ENCODE measurements around the gene MX2.
"Not testable (repeated sequence)": the region's sequence is repeated elsewhere in the genome, so short reads cannot be mapped to it uniquely, and the experiment has no call there.

The MX2 gene

GRCh38 chr21:41420998-41421397 is 59.2 kb downstream of the MX2 start:
- DNase-seq: not testable (repeated sequence)

- no peak for DNase-seq
Observed at GRCh38 chr21:41422546-41423304, 60.9 kb downstream of the MX2 start.

GRCh38 chr21:41423305-41423636 is 61.4 kb downstream of the MX2 start:
- not testable (repeated sequence) for DNase-seq

- no peak for DNase-seq
Observed at GRCh38 chr21:41425588-41425953, 63.7 kb downstream of the MX2 start.

- peak; percentile 12 for DNase-seq
Observed at GRCh38 chr21:41425954-41426675, 64.3 kb downstream of the MX2 start, which contains the start of gene MX1. TSS of gene MX1 (plus strand) at chr21:41426239. CDS start at chr21:41432071, 5,832 bp downstream.

GRCh38 chr21:41426676-41427404 is 65.0 kb downstream of the MX2 start:
- DNase-seq: no peak

GRCh38 chr21:41427556-41427955 is 65.7 kb downstream of the MX2 start:
- DNase-seq: no peak

- no peak for DNase-seq
Observed at GRCh38 chr21:41428311-41428710, 66.5 kb downstream of the MX2 start.

GRCh38 chr21:41428847-41429246 is 67.0 kb downstream of the MX2 start:
- no peak for DNase-seq

GRCh38 chr21:41429305-41429704 is 67.5 kb downstream of the MX2 start:
- DNase-seq: no peak

- DNase-seq: no peak
Observed at GRCh38 chr21:41429925-41430491, 68.2 kb downstream of the MX2 start.

GRCh38 chr21:41431788-41432548 is 70.1 kb downstream of the MX2 start:
- no peak for DNase-seq

GRCh38 chr21:41432562-41433460 is 71.0 kb downstream of the MX2 start:
- no peak for DNase-seq

- DNase-seq: no peak
Observed at GRCh38 chr21:41433566-41433965, 71.7 kb downstream of the MX2 start.

GRCh38 chr21:41435706-41436105 is 73.9 kb downstream of the MX2 start:
- no peak for DNase-seq

- DNase-seq: no peak
Observed at GRCh38 chr21:41437729-41438128, 75.9 kb downstream of the MX2 start.

- DNase-seq: no peak
Observed at GRCh38 chr21:41438425-41439113, 76.7 kb downstream of the MX2 start.

- DNase-seq: no peak
Observed at GRCh38 chr21:41439248-41439647, 77.4 kb downstream of the MX2 start.

- no peak for DNase-seq
Observed at GRCh38 chr21:41441546-41441945, 79.7 kb downstream of the MX2 start.

- DNase-seq: no peak
Observed at GRCh38 chr21:41442481-41443186, 80.8 kb downstream of the MX2 start.
